GM12874 (cell line): Measurements from ENCODE around the gene MET.

Experiments used
- TF ChIP-seq, protein P1 (sequence below): IDR thresholded peaks from 2 replicates; pipeline ENCODE4 v1.5.1; 2011; ENCODE audit warnings: low read depth, mild to moderate bottlenecking, control low read depth, low read length, moderate library complexity; ENCODE audit not compliant: insufficient read depth

Gene MET

DNA sequence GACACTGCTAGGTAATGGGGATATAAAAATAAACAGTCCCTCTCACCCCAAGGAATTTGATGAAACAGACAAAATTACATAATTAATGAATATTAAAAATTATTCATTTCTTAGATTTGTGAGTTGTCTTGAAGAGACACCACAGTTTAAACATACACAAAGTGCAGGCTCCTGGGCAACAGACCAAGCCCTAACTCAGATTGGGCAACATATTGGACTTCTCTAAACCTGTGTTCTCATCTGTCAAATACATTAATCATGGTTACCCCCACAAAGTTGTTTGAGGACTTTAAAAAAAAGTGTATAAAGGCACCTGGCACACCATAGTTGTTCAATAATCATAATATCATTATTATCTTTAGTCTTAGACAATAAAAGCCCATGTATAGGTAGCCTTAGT is 127.9 kb downstream of the MET start:
- TF ChIP-seq, protein P1, sequence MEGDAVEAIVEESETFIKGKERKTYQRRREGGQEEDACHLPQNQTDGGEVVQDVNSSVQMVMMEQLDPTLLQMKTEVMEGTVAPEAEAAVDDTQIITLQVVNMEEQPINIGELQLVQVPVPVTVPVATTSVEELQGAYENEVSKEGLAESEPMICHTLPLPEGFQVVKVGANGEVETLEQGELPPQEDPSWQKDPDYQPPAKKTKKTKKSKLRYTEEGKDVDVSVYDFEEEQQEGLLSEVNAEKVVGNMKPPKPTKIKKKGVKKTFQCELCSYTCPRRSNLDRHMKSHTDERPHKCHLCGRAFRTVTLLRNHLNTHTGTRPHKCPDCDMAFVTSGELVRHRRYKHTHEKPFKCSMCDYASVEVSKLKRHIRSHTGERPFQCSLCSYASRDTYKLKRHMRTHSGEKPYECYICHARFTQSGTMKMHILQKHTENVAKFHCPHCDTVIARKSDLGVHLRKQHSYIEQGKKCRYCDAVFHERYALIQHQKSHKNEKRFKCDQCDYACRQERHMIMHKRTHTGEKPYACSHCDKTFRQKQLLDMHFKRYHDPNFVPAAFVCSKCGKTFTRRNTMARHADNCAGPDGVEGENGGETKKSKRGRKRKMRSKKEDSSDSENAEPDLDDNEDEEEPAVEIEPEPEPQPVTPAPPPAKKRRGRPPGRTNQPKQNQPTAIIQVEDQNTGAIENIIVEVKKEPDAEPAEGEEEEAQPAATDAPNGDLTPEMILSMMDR = no peak

DNA sequence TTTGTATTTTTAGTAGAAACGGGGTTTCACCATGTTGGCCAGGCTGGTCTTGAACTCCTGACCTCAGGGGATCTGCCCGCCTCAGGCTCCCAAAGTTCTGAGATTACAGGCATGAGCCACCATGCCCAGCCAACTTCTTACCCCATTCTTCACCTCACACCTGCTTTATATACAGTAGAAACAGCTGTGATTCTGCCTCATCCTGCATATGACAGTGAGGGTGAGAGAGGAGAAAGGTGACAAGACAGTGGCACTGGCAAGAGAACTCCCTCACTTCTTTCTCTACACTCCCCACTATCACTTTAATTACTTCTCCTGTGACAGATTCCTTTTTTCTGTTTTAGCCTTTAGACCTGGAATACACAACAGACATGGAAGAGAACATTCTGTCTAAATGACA is 128.6 kb downstream of the MET start:
- TF ChIP-seq, protein P1 = no peak

DNA sequence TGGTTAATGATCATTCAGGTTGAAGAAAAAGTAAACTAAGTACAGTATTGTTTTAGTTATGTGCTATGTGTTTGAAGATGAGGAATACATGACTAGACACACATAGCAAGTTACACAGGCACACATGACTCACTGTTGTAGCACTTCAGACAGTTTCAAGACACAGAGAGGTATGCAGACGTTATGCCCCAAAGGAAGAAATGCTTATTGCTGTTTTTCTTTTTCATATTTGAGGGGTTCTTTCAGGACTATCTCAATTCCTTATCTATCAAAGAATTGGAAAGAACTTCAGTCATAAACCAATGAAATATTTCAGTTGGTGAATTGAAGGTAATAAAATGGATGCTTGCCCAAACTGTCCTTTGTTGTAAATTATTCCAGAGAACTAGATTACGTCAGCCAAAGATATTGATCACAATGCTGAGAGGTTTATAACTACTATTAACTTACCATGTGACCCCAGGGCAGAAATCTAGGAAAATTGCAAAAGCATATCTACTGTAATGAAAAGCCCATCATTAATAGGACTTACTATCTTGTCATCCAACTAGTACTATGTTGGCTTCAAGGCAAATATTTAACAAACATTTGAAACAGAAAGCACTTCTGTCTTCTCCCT is 129.2 kb downstream of the MET start:
- TF ChIP-seq, protein P1 = no peak

- TF ChIP-seq, protein P1 = no peak
Measured at GRCh38 chr7:116802144-116802745, 130.2 kb downstream of the MET start.

DNA sequence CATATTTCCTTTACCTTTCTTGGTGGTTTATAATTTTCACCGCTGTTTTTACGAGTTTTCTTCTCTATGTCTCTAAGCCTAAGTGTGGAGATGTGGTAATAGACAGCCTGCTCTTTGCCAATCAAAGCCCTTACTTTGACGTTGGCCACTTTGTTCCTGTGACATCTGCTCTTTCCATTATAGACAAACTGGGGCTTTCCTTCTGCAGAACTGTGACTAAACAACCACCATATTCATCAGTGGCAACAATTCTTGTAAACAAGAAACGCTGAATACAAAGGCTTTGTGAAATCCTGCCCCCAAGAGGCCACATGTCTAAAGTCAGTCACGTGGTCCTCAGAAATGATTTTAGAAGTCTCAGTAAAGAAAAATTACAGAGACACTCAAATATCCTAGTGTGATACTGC is 130.8 kb downstream of the MET start:
- TF ChIP-seq, protein P1 = peak; percentile 42; the same call in 1 of the 2 replicates

DNA sequence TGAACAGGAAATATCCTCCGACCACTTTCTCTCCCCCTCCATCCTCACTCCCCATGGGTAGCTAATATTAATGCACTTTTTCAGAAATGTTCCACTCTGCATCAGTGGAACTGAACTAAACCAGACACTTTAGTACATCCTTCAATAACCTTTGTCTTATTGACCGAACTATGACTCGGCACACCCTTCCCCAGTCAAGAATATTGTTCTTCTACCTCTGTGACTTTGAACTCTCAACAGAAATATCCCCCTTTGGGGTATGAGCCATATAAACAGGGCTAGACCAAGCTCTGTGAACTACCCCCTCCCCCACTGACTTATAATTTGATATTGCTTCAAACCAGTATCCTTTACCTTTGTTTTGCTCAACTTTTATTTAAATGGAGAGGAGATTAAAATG is 132.5 kb downstream of the MET start:
- TF ChIP-seq, protein P1 = no peak

GRCh38 chr7:116805100-116805544 is 133.1 kb downstream of the MET start:
- TF ChIP-seq, protein P1 = no peak
